D721Med (cell line): ENCODE measurements around the gene PNP.

ENCODE experiments used
- DNase-seq: peaks from one replicate; pipeline ENCODE4 v3.0.0; 2011; ENCODE audit warnings: low spot score; ENCODE audit not compliant: insufficient read length
- FAIRE-seq: peaks from 2 replicates; lab custom pipeline; 2011; peaks lifted over from hg19 to GRCh38; lab: Jason Lieb, UNC
- TF ChIP-seq, protein P1 (sequence below): IDR thresholded peaks from 2 replicates; pipeline ENCODE4 v1.5.1; 2012; ENCODE audit warnings: mild to moderate bottlenecking, control low read depth; ENCODE audit not compliant: insufficient read depth; ENCODE audit errors: missing control alignments

PNP gene

DNA sequence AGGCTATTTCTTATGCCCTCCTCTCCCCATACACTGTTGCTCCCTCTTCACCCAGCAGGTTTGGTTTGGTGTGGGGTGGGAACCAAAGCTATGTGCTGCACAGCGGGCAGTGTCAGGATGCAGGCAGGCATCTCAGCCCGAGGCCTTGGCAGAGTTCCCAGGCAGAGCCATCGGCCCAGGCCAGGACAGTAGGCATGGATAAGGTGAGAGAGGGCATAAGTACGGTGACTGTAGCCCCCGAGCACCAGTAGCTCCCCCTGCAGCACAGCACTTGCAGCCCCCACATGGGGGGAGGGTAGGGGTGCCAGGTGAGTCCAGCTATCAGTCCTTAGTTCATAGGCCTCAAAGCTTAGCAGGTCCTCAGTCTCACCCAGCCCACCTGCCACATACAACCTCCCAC, 40.4 kb upstream of the PNP start:
- TF ChIP-seq, protein P1, sequence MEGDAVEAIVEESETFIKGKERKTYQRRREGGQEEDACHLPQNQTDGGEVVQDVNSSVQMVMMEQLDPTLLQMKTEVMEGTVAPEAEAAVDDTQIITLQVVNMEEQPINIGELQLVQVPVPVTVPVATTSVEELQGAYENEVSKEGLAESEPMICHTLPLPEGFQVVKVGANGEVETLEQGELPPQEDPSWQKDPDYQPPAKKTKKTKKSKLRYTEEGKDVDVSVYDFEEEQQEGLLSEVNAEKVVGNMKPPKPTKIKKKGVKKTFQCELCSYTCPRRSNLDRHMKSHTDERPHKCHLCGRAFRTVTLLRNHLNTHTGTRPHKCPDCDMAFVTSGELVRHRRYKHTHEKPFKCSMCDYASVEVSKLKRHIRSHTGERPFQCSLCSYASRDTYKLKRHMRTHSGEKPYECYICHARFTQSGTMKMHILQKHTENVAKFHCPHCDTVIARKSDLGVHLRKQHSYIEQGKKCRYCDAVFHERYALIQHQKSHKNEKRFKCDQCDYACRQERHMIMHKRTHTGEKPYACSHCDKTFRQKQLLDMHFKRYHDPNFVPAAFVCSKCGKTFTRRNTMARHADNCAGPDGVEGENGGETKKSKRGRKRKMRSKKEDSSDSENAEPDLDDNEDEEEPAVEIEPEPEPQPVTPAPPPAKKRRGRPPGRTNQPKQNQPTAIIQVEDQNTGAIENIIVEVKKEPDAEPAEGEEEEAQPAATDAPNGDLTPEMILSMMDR: no peak
- FAIRE-seq: no peak
- DNase-seq: no peak

- FAIRE-seq: no peak
- no peak for DNase-seq
- TF ChIP-seq, protein P1: no peak
Measured at GRCh38 chr14:20429801-20430669, 39.2 kb upstream of the PNP start.

DNA sequence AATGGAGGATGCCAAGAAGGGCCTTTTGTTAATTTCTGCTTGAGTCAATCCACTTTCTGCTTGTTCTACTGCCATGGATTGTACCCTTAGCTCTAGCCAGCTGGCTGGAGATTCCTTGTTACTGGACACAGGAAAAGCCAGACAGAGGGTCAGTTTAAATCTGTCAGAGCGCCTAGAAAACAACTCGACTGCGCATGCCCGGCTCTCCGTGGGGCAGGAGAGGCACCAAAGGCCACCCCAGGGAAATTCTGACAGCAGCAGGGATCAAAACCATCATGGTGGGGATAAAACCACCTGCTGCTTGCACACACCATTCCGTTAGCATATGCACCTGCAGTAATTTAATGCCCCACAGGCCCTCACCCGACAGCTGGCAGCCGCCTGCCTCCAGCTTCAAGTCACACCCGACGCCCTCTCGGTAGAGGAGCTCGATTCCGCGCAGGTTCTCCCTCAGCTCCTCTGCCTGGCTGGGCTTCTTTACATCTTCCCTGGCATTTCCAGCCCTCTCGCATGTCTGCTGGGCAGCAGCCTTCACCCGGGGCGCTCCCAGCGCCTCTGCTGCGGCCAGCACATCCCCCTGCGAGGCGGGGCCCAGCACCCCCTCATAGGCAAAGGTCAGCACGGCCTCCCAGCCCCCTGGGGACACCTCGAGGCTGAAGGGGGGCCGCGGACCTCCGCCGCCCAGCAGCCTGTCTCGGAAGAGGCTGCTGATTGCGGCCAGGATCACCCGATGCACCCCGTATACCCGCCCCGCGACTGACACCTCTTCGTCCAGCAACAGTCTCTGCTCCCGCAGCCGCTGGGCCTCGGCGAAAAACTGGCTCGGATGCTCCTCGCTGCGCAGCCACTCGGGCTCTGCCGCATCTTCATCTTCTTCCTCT, 34.3 kb upstream of the PNP start:
- TF ChIP-seq, protein P1: no peak
- DNase-seq: no peak
- FAIRE-seq: no peak

- DNase-seq (no peak), FAIRE-seq (no peak)
- TF ChIP-seq, protein P1: no peak
Measured at GRCh38 chr14:20435582-20436362, 33.4 kb upstream of the PNP start, which contains the start of gene KLHL33. KLHL33 (minus strand) TSS chr14:20436166; CDS start chr14:20435811, 355 bp downstream.

GRCh38 chr14:20436363-20436755, 32.8 kb upstream of the PNP start:
- FAIRE-seq (no peak), DNase-seq (no peak)
- TF ChIP-seq, protein P1: no peak

DNA sequence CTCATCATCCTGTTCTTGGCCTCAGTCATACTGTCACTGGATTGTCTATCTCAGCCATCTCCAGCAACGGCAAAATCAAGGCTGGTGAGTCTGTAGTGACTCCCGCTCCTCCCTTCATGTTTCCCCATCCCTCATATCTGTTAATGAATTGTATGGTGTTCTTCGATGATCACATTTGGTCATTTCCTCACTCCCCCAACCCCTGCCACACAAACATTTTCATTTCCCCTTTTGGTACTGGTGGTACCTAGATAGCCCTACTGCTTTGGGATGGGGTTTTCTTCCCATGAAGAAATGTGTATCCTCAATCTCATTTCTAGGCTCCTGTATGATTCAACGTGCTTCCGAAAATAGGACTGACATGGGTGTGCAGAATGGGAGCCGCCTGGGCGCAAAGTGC, 30.5 kb upstream of the PNP start:
- FAIRE-seq (no peak), DNase-seq (no peak)
- TF ChIP-seq, protein P1: no peak
